Fibroblast of lung (primary cell): ENCODE measurements around the gene IQGAP2.

Source experiments
- EZH2 ChIP-seq: IDR thresholded peaks from 2 replicates; pipeline ENCODE4 v1.5.1; 2012; ENCODE audit warnings: low read length, control low read depth, mild to moderate bottlenecking; ENCODE audit errors: missing control alignments
- TF ChIP-seq, protein P1 (sequence below), 2 donors: IDR thresholded peaks in 1 of 2; conservative IDR thresholded peaks in 1 of 2; 1 replicate in 1 of 2; 2 replicates in 1 of 2; pipeline ENCODE4 v1.5.1; 2011 to 2012; ENCODE audit warnings: low read length in 2 of 2, control low read depth in 1 of 2, inconsistent platforms in 1 of 2, low read depth in 1 of 2, mild to moderate bottlenecking in 1 of 2

- TF ChIP-seq, protein P1, sequence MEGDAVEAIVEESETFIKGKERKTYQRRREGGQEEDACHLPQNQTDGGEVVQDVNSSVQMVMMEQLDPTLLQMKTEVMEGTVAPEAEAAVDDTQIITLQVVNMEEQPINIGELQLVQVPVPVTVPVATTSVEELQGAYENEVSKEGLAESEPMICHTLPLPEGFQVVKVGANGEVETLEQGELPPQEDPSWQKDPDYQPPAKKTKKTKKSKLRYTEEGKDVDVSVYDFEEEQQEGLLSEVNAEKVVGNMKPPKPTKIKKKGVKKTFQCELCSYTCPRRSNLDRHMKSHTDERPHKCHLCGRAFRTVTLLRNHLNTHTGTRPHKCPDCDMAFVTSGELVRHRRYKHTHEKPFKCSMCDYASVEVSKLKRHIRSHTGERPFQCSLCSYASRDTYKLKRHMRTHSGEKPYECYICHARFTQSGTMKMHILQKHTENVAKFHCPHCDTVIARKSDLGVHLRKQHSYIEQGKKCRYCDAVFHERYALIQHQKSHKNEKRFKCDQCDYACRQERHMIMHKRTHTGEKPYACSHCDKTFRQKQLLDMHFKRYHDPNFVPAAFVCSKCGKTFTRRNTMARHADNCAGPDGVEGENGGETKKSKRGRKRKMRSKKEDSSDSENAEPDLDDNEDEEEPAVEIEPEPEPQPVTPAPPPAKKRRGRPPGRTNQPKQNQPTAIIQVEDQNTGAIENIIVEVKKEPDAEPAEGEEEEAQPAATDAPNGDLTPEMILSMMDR (conservative IDR thresholded peaks at IDR 0.05 in 1 of 2, IDR thresholded peaks at IDR 0.05 in 1 of 2; ENCODE audit: low read depth in 1 of 2, low read length in 2 of 2), result no peak
- no peak for TF ChIP-seq EZH2
These were observed 288.6 kb downstream of the IQGAP2 start for GRCh38 chr5:76691467-76692273.
